Choroid plexus epithelial cell (primary cell): ENCODE data around the gene PLOD3.
"Not testable (repeated sequence)": the region's sequence is repeated elsewhere in the genome, so short reads cannot be mapped to it uniquely, and the experiment has no call there.

Source experiments
- DNase-seq: peaks from one replicate; pipeline ENCODE4 v3.0.0-alpha.2; 2010; ENCODE audit warnings: low read depth
- H3K4me3 ChIP-seq: 2 replicates; pipeline ENCODE4 v1.5.1; 2011; ENCODE audit warnings: low read depth, mild to moderate bottlenecking, control low read depth, low read length, moderate library complexity
- TF ChIP-seq, protein P1 (sequence below): conservative IDR thresholded peaks from 2 replicates; pipeline ENCODE4 v1.5.1; 2011; ENCODE audit warnings: low read depth, mild to moderate bottlenecking, control low read depth, inconsistent platforms, low read length, moderate library complexity

The PLOD3 gene

GRCh38 chr7:101201695-101202602 is 15.4 kb downstream of the PLOD3 start:
- TF ChIP-seq, protein P1, sequence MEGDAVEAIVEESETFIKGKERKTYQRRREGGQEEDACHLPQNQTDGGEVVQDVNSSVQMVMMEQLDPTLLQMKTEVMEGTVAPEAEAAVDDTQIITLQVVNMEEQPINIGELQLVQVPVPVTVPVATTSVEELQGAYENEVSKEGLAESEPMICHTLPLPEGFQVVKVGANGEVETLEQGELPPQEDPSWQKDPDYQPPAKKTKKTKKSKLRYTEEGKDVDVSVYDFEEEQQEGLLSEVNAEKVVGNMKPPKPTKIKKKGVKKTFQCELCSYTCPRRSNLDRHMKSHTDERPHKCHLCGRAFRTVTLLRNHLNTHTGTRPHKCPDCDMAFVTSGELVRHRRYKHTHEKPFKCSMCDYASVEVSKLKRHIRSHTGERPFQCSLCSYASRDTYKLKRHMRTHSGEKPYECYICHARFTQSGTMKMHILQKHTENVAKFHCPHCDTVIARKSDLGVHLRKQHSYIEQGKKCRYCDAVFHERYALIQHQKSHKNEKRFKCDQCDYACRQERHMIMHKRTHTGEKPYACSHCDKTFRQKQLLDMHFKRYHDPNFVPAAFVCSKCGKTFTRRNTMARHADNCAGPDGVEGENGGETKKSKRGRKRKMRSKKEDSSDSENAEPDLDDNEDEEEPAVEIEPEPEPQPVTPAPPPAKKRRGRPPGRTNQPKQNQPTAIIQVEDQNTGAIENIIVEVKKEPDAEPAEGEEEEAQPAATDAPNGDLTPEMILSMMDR: no peak
- H3K4me3 ChIP-seq: peak overlapping the region; percentile 14
- no peak for DNase-seq

DNA sequence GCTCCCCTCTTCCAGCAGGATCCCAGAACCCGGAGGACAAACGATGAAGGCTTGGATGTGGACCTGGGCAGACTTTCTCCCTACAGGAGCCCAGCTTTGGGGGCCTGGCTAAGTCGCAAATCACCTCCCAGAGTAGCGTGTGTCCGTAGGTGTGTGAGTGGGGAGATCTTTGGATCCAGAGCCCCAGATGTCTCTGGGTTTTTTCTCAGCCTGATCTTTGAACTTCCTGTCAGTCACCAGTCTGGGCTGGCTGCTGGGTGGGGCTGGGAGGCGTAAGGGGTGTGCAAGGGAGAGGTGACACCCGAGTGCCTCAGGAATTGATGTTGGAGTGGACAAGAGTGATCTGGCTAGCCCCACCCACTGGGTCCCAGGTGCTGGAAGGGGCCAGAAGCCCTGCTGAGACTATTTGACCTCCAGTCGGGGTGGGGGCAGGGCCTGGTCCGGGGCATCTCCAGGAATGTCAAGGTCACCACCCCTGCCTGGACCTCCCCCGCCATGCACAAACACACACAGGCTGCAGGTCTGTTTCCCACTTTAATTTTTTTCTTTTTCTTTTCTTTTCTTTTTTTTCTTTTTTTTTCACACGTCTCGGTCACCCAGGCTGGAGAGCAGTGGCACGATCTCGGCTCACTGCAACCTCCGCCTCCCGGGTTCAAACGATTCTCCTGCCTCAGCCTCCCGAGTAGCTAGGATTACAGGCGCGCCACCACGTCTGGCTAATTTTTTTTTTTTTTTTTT is 16.4 kb downstream of the PLOD3 start, which contains the start of gene MOGAT3:
Gene MOGAT3, minus strand, starts transcription at position 175 of the 738 bp plus-strand sequence. CDS start 182 bp downstream, outside the sequence.
- TF ChIP-seq, protein P1: no peak
- peak within 1 kb of the TSS; percentile 14 for H3K4me3 ChIP-seq
- DNase-seq: no peak

GRCh38 chr7:101200504-101200861 is 16.9 kb downstream of the PLOD3 start:
- DNase-seq: no peak
- TF ChIP-seq, protein P1: no peak
- H3K4me3 ChIP-seq: no peak overlapping the region

GRCh38 chr7:101199522-101199921 is 17.9 kb downstream of the PLOD3 start:
- DNase-seq, H3K4me3 ChIP-seq: not testable (repeated sequence)

- TF ChIP-seq, protein P1: no peak
- no peak overlapping the region for H3K4me3 ChIP-seq
- no peak for DNase-seq
These were observed 18.9 kb downstream of the PLOD3 start for GRCh38 chr7:101198476-101198875.

- TF ChIP-seq, protein P1: no peak
- no peak for DNase-seq
- no peak overlapping the region for H3K4me3 ChIP-seq
These were observed 19.4 kb downstream of the PLOD3 start for GRCh38 chr7:101197991-101198390.

GRCh38 chr7:101195884-101196283 is 21.5 kb downstream of the PLOD3 start:
- no peak overlapping the region for H3K4me3 ChIP-seq
- no peak for DNase-seq
- TF ChIP-seq, protein P1: no peak
